Stimulated activated naive B cell treated with anti-CD40 and anti-IgM and Interleukin-4, amounts not matched to agents 10 μg/mL and 1 μg/mL and 100 μg/mL, for 72 hours (primary cell): ENCODE results near the gene SLCO3A1.

Source experiments
- ATAC-seq, 2 donors: fragments of 150-1000 bp; cut with Tn5 transposase; replicated peaks; 2 replicates each; pipeline ENCODE4 v1.10.0; 2021; ENCODE audit warnings: moderate library complexity in 1 of 2
- DNase-seq: peaks from one replicate; pipeline ENCODE4 v3.0.0; 2021
- H3K27ac Mint-ChIP-seq: one replicate; pipeline ENCODE4 v1.8.0; 2022; ENCODE audit warnings: mild to moderate bottlenecking, mixed read lengths
- H3K27me3 Mint-ChIP-seq, 2 donors: one replicate each; pipeline ENCODE4 v1.8.0; 2022; ENCODE audit warnings: mixed read lengths in 2 of 2
- H3K36me3 Mint-ChIP-seq, 2 donors: one replicate each; pipeline ENCODE4 v1.8.0; 2022; ENCODE audit warnings: mixed read lengths in 2 of 2, mild to moderate bottlenecking in 1 of 2
- H3K4me1 Mint-ChIP-seq, 2 donors: one replicate each; pipeline ENCODE4 v1.8.0; 2022; ENCODE audit warnings: mixed read lengths in 2 of 2, mild to moderate bottlenecking in 1 of 2
- H3K4me3 Mint-ChIP-seq, 2 donors: one replicate each; pipeline ENCODE4 v1.8.0; 2022; ENCODE audit warnings: mild to moderate bottlenecking in 2 of 2, mixed read lengths in 2 of 2, moderate library complexity in 1 of 2
- H3K9me3 Mint-ChIP-seq, 2 donors: one replicate each; pipeline ENCODE4 v1.8.0; 2022; ENCODE audit warnings: mixed read lengths in 2 of 2, mild to moderate bottlenecking in 1 of 2

The SLCO3A1 gene

GRCh38 chr15:91968610-91969009 lies 115.1 kb downstream of the SLCO3A1 start:
- DNase-seq (no peak), ATAC-seq (no peak)
- no peak overlapping the region for H3K27ac Mint-ChIP-seq
- peaks cover 13 to 15% of the 10 kb centered on the region in 2 donors for H3K27me3 Mint-ChIP-seq
- H3K36me3 Mint-ChIP-seq = peaks cover 0 to 2% of the 10 kb centered on the region in 2 donors
- peaks cover 3 to 6% of the 10 kb centered on the region in 2 donors for H3K9me3 Mint-ChIP-seq
- H3K4me1 Mint-ChIP-seq = no peaks in the 10 kb centered on the region
- H3K4me3 Mint-ChIP-seq = no peak overlapping the region

GRCh38 chr15:91970142-91970541 lies 116.6 kb downstream of the SLCO3A1 start:
- Mint-ChIP-seq H3K4me3 (no peak overlapping the region), H3K36me3 (peaks cover 0 to 2% of the 10 kb centered on the region in 2 donors), H3K9me3 (peaks cover 0 to 2% of the 10 kb centered on the region in 2 donors), H3K27me3 (peaks cover 19 to 21% of the 10 kb centered on the region in 2 donors), H3K4me1 (peaks cover 0 to 5% of the 10 kb centered on the region in 2 donors), H3K27ac (no peak overlapping the region)
- no peak for ATAC-seq
- DNase-seq = no peak

GRCh38 chr15:91973481-91973880 lies 120.0 kb downstream of the SLCO3A1 start:
- no peak for DNase-seq
- Mint-ChIP-seq H3K9me3 (peaks cover 0 to 2% of the 10 kb centered on the region in 2 donors), H3K36me3 (peaks cover 0 to 2% of the 10 kb centered on the region in 2 donors), H3K4me1 (peaks cover 0 to 5% of the 10 kb centered on the region in 2 donors), H3K4me3 (no peak overlapping the region), H3K27me3 (peaks cover 10 to 17% of the 10 kb centered on the region in 2 donors), H3K27ac (no peak overlapping the region)
- no peak for ATAC-seq

- H3K4me3 Mint-ChIP-seq = no peak overlapping the region
- H3K27me3 Mint-ChIP-seq = peaks cover 10 to 17% of the 10 kb centered on the region in 2 donors
- no peak overlapping the region for H3K27ac Mint-ChIP-seq
- H3K4me1 Mint-ChIP-seq = peaks cover 0 to 5% of the 10 kb centered on the region in 2 donors
- no peak for DNase-seq
- peaks cover 0 to 2% of the 10 kb centered on the region in 2 donors for H3K36me3 Mint-ChIP-seq
- no peak for ATAC-seq
- peaks cover 0 to 2% of the 10 kb centered on the region in 2 donors for H3K9me3 Mint-ChIP-seq
Measured at GRCh38 chr15:91974321-91974720, 120.8 kb downstream of the SLCO3A1 start.

GRCh38 chr15:91975241-91975978 lies 121.9 kb downstream of the SLCO3A1 start:
- Mint-ChIP-seq H3K9me3 (peaks cover 0 to 2% of the 10 kb centered on the region in 2 donors), H3K4me1 (peaks cover 0 to 5% of the 10 kb centered on the region in 2 donors), H3K4me3 (no peak overlapping the region), H3K27ac (no peak overlapping the region), H3K27me3 (peaks cover 10 to 17% of the 10 kb centered on the region in 2 donors), H3K36me3 (peaks cover 0 to 2% of the 10 kb centered on the region in 2 donors)
- ATAC-seq = no peak
- DNase-seq = no peak

- no peaks in the 10 kb centered on the region for H3K36me3 Mint-ChIP-seq
- H3K9me3 Mint-ChIP-seq = no peaks in the 10 kb centered on the region
- H3K27me3 Mint-ChIP-seq = peaks cover 13 to 19% of the 10 kb centered on the region in 2 donors
- no peak overlapping the region for H3K27ac Mint-ChIP-seq
- DNase-seq (no peak), ATAC-seq (no peak)
- H3K4me1 Mint-ChIP-seq = peaks cover 0 to 5% of the 10 kb centered on the region in 2 donors
- no peak overlapping the region for H3K4me3 Mint-ChIP-seq
Measured at GRCh38 chr15:91976966-91977365, 123.5 kb downstream of the SLCO3A1 start.

- DNase-seq (no peak), ATAC-seq (no peak)
- Mint-ChIP-seq H3K27me3 (peaks cover 7 to 17% of the 10 kb centered on the region in 2 donors), H3K4me1 (no peaks in the 10 kb centered on the region), H3K9me3 (no peaks in the 10 kb centered on the region), H3K27ac (no peak overlapping the region), H3K4me3 (no peak overlapping the region), H3K36me3 (no peaks in the 10 kb centered on the region)
Measured at GRCh38 chr15:91980502-91981267, 127.2 kb downstream of the SLCO3A1 start.

- H3K9me3 Mint-ChIP-seq = no peaks in the 10 kb centered on the region
- no peak for ATAC-seq
- no peaks in the 10 kb centered on the region for H3K36me3 Mint-ChIP-seq
- peaks cover 7 to 18% of the 10 kb centered on the region in 2 donors for H3K27me3 Mint-ChIP-seq
- no peak overlapping the region for H3K27ac Mint-ChIP-seq
- DNase-seq = no peak
- H3K4me1 Mint-ChIP-seq = no peaks in the 10 kb centered on the region
- no peak overlapping the region for H3K4me3 Mint-ChIP-seq
Measured at GRCh38 chr15:91981821-91982800, 128.6 kb downstream of the SLCO3A1 start.

DNA sequence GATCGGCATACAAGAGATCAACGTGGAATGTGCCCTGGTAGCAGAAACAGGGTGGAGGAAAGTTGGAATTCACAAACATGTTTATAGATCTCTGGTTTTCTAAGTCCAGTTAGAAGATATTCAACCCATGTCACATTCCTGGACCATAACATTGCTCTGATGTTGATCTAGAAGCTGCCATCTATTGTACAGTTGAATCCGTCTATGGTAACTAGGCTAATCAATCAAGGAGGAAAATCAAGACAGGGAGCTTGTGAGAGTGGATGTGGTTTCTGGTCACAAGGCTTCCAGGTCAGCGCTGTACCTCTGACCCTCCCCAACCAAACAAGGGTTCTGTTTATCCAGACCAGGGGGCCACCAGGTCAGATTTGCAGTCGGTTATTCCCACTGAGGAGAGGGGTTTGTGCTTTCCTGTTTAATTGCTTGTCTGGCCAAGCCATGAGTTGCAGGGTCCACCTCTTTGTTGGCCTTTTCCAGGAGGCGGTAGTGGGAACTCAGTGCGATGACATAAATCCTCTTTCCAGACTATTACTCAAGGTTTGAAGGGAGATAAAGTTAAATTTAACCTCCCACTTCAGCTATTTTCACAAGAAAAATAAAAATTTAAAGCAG lies 130.3 kb downstream of the SLCO3A1 start:
- no peaks in the 10 kb centered on the region for H3K9me3 Mint-ChIP-seq
- H3K27me3 Mint-ChIP-seq = peaks cover 7 to 14% of the 10 kb centered on the region in 2 donors
- H3K36me3 Mint-ChIP-seq = no peaks in the 10 kb centered on the region
- H3K4me1 Mint-ChIP-seq = no peaks in the 10 kb centered on the region
- DNase-seq (no peak), ATAC-seq (no peak)
- H3K27ac Mint-ChIP-seq = no peak overlapping the region
- H3K4me3 Mint-ChIP-seq = no peak overlapping the region

DNA sequence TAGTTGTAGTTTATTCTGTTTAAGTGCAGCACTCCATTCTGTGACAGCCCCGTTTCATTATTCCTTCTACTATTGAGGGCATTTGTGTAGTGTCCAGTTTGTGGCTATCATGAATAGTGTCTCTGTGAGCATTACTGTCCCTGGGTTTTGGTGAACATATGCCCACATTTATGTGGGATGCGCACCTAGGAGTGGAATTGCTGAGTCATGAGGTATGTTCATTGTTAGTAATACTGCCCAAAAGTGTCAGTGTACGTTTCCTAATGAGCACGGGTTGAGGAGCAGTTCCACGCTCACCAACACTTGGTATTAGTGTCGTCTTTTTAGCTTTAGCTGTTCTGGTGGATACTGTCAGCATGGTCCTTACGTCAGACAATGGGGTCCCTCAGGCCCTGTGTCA lies 131.8 kb downstream of the SLCO3A1 start:
- Mint-ChIP-seq H3K27me3 (peaks cover 7 to 14% of the 10 kb centered on the region in 2 donors), H3K4me3 (no peak overlapping the region), H3K27ac (no peak overlapping the region), H3K9me3 (no peaks in the 10 kb centered on the region), H3K36me3 (no peaks in the 10 kb centered on the region), H3K4me1 (no peaks in the 10 kb centered on the region)
- DNase-seq (no peak), ATAC-seq (no peak)

DNA sequence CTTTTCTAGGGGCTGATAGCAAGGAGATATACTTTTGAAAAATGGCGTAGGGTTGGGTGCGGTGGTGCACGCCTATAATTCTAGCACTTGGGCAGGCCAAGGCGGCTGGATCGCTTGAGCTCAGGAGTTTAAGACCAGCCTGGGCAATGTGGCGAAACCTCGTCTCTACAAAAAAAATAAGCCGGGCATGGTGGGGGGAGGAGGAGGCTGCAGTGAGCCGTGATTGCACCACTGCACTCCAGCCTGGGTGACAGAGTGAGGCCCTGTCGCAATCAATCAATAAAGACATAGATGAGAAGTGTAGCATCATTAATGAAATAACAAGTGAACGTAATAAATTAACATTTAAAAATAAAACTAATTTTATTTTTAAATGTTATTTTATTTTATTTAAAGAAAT lies 134.6 kb downstream of the SLCO3A1 start:
- Mint-ChIP-seq H3K36me3 (no peaks in the 10 kb centered on the region), H3K27ac (no peak overlapping the region), H3K4me1 (no peaks in the 10 kb centered on the region), H3K9me3 (no peaks in the 10 kb centered on the region), H3K4me3 (no peak overlapping the region), H3K27me3 (peaks cover 0 to 6% of the 10 kb centered on the region in 2 donors)
- ATAC-seq (no peak), DNase-seq (no peak)

DNA sequence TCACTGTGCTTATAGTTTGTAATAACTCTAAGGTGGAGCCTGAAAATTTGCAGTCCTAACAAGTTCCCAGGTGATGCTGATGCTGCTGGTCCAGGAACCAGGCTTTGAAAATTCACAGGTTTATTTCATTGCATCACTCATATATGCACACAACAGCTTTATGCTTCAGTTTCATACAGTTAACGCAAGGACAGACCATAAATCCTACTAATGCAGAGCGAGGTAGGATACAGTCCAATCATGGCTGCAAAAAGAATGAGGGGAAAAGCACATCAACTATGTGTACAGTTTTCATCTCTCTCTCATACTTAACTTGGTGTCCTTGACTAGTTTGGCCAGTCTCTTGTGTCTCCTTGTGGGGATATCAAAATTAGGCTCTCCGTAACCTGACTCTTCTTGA lies 135.1 kb downstream of the SLCO3A1 start:
- Mint-ChIP-seq H3K4me1 (no peaks in the 10 kb centered on the region), H3K27me3 (peaks cover 0 to 6% of the 10 kb centered on the region in 2 donors), H3K27ac (no peak overlapping the region), H3K4me3 (no peak overlapping the region), H3K36me3 (no peaks in the 10 kb centered on the region), H3K9me3 (no peaks in the 10 kb centered on the region)
- DNase-seq = no peak
- ATAC-seq = no peak

GRCh38 chr15:91989821-91990220 lies 136.3 kb downstream of the SLCO3A1 start:
- no peaks in the 10 kb centered on the region for H3K9me3 Mint-ChIP-seq
- no peaks in the 10 kb centered on the region for H3K4me1 Mint-ChIP-seq
- no peaks in the 10 kb centered on the region for H3K36me3 Mint-ChIP-seq
- no peak overlapping the region for H3K27ac Mint-ChIP-seq
- no peak overlapping the region for H3K4me3 Mint-ChIP-seq
- H3K27me3 Mint-ChIP-seq = peaks cover 0 to 6% of the 10 kb centered on the region in 2 donors
- no peak for DNase-seq
- no peak for ATAC-seq
